SK-N-SH (cell line): Measurements from ENCODE around the gene SPTLC2. TPM values are rescaled to one million over a fixed set of nuclear protein-coding genes. Genes with fewer than 3 reads are reported as not detected.
A peak's percentile ranks its signal among the peaks of the same experiment; 100 is the strongest.

Experiments
- CTCF ChIA-PET: fragments of 300-600, 350-600 bp; formaldehyde crosslinking; extraction: SDS; loops from one replicate; lab custom pipeline; 2021; lab: Yijun Ruan, JAX
- POLR2A ChIA-PET: fragments of 350-600 bp; sonication (Branson Sonifier 250); formaldehyde crosslinking; extraction: SDS; loops from one replicate; lab custom pipeline; 2020; ENCODE audit warnings: antibody characterized with exemption, inconsistent platforms; lab: Yijun Ruan, JAX
- DNase-seq: peaks from one replicate; pipeline ENCODE4 v3.0.0; 2012
- H2AFZ ChIP-seq: fragments of 200-600 bp; sonication (generic); 2 replicates; pipeline ENCODE4 v1.8.1; 2016; ENCODE audit warnings: antibody characterized with exemption, mild to moderate bottlenecking, low read depth
- H3F3A ChIP-seq: fragments of 200-600 bp; sonication (generic); replicated peaks from 2 replicates; pipeline ENCODE3; 2016; ENCODE audit warnings: antibody characterized with exemption, mild to moderate bottlenecking; ENCODE audit not compliant: insufficient read depth
- H3K27ac ChIP-seq, 2 experiments: fragments of 200-500 bp in 1 of 2; fragments of 200-600 bp in 1 of 2; sonication (Bioruptor generic) in 1 of 2; sonication (generic), shearing (Covaris generic) in 1 of 2; 2 replicates each; pipeline versions ENCODE4 v1.5.1 to v1.6.1; 2014 to 2016; ENCODE audit warnings: low read depth in 2 of 2, inconsistent platforms in 1 of 2, low read length in 1 of 2, mild to moderate bottlenecking in 1 of 2, mixed read lengths in 1 of 2
- H3K27me3 ChIP-seq: fragments of 200-600 bp; sonication (generic), shearing (Covaris generic); 2 replicates; pipeline ENCODE4 v1.6.1; 2016; ENCODE audit warnings: mixed run types; ENCODE audit not compliant: insufficient read depth
- H3K36me3 ChIP-seq, 2 experiments: fragments of 200-500 bp in 1 of 2; fragments of 200-600 bp in 1 of 2; sonication (Bioruptor generic) in 1 of 2; sonication (generic) in 1 of 2; replicated peaks in 1 of 2; 2 replicates each; pipeline versions ENCODE3 to v1.5.1; 2014 to 2016; ENCODE audit warnings: low read length in 1 of 2, mild to moderate bottlenecking in 1 of 2; ENCODE audit not compliant: insufficient read depth in 2 of 2, control insufficient read depth in 1 of 2
- H3K4me1 ChIP-seq, 2 experiments: fragments of 200-500 bp in 1 of 2; fragments of 200-600 bp in 1 of 2; sonication (Bioruptor generic) in 1 of 2; sonication (generic), shearing (Covaris generic) in 1 of 2; 2 replicates each; pipeline versions ENCODE4 v1.5.1 to v1.6.1; 2014 to 2016; ENCODE audit warnings: low read depth in 1 of 2, low read length in 1 of 2, mixed run types in 1 of 2; ENCODE audit not compliant: insufficient read depth in 2 of 2, control insufficient read depth in 1 of 2
- H3K4me2 ChIP-seq: fragments of 200-600 bp; sonication (generic), shearing (Covaris generic); 2 replicates; pipeline ENCODE4 v1.6.1; 2017; ENCODE audit warnings: mixed run types
- H3K4me3 ChIP-seq, 2 experiments: fragments of 200-500 bp in 1 of 2; fragments of 200-600 bp in 1 of 2; sonication (Bioruptor generic) in 1 of 2; sonication (generic), shearing (Covaris generic) in 1 of 2; 2 replicates each; pipeline versions ENCODE4 v1.5.1 to v1.8.1; 2014 to 2016; ENCODE audit warnings: low read depth in 2 of 2, inconsistent platforms in 1 of 2, low read length in 1 of 2, mild to moderate bottlenecking in 1 of 2, mixed read lengths in 1 of 2, moderate library complexity in 1 of 2
- H3K79me2 ChIP-seq: fragments of 200-600 bp; sonication (generic); 2 replicates; pipeline ENCODE4 v1.8.1; 2017; ENCODE audit warnings: mild to moderate bottlenecking; ENCODE audit not compliant: insufficient read depth
- H3K9ac ChIP-seq: fragments of 200-600 bp; sonication (generic); 2 replicates; pipeline ENCODE4 v1.6.1; 2017; ENCODE audit warnings: mixed run types
- H3K9me2 ChIP-seq: fragments of 200-600 bp; sonication (generic); 2 replicates; pipeline ENCODE4 v1.6.1; 2017; ENCODE audit warnings: mixed run types
- H3K9me3 ChIP-seq: fragments of 200-600 bp; sonication (generic); 2 replicates; pipeline ENCODE4 v1.6.1; 2017; ENCODE audit warnings: mixed run types, mild to moderate bottlenecking, moderate library complexity
- H4K20me1 ChIP-seq: fragments of 200-600 bp; sonication (generic); 2 replicates; pipeline ENCODE4 v1.6.1; 2017; ENCODE audit warnings: mild to moderate bottlenecking, mixed run types; ENCODE audit not compliant: insufficient read depth
- CHD2 ChIP-seq: fragments of 150-350 bp; IDR thresholded peaks from 2 replicates; pipeline ENCODE4 v1.6.1; 2018; ENCODE audit warnings: low read length; ENCODE audit not compliant: partially characterized antibody
- CTCF ChIP-seq: fragments of 200-600 bp; sonication (generic); IDR thresholded peaks from 2 replicates; pipeline ENCODE4 v1.6.1; 2017; ENCODE audit warnings: antibody characterized with exemption, mild to moderate bottlenecking, moderate library complexity
- ELF1 ChIP-seq: IDR thresholded peaks from 2 replicates; pipeline ENCODE4 v1.4.0; 2012
- EP300 ChIP-seq, 2 experiments: IDR thresholded peaks; 2 replicates each; pipeline versions ENCODE4 v1.4.0 to v1.6.1; 2012; ENCODE audit warnings: borderline replicate concordance in 1 of 2, low read depth in 1 of 2, low read length in 1 of 2
- EZH2phosphoT487 ChIP-seq: fragments of 200-600 bp; sonication (generic); IDR thresholded peaks from 2 replicates; pipeline ENCODE4 v1.6.1; 2017; ENCODE audit warnings: low read depth, mixed run types, mild to moderate bottlenecking, antibody characterized with exemption, moderate library complexity, borderline replicate concordance
- FOXJ3 ChIP-seq: sonication (generic); formaldehyde crosslinking; IDR thresholded peaks from 2 replicates; pipeline ENCODE4 v1.5.1; 2020; ENCODE audit warnings: mild to moderate bottlenecking, missing genetic modification reagents
- FOXM1 ChIP-seq: IDR thresholded peaks from 2 replicates; pipeline ENCODE4 v1.4.0; 2012; ENCODE audit warnings: low read depth, mild to moderate bottlenecking
- GABPA ChIP-seq: IDR thresholded peaks from 2 replicates; pipeline ENCODE4 v1.4.0; 2012; ENCODE audit warnings: low read depth, mild to moderate bottlenecking
- GATA2 ChIP-seq: sonication (generic); formaldehyde crosslinking; IDR thresholded peaks from 2 replicates; pipeline ENCODE4 v1.5.0; 2020; ENCODE audit warnings: mild to moderate bottlenecking, missing genetic modification reagents
- IRF3 ChIP-seq: fragments of 150-350 bp; IDR thresholded peaks from 2 replicates; pipeline ENCODE4 v1.6.1; 2016; ENCODE audit warnings: mild to moderate bottlenecking, low read depth, low read length
- JUND ChIP-seq: IDR thresholded peaks from 2 replicates; pipeline ENCODE4 v1.4.0; 2012
- MAX ChIP-seq: IDR thresholded peaks from 2 replicates; pipeline ENCODE4 v1.4.0; 2012; ENCODE audit warnings: low read depth
- MEF2A ChIP-seq: IDR thresholded peaks from 2 replicates; pipeline ENCODE4 v1.4.0; 2012; ENCODE audit warnings: low read depth, borderline replicate concordance
- MXI1 ChIP-seq: IDR thresholded peaks from 2 replicates; pipeline ENCODE4 v1.6.1; 2012; ENCODE audit warnings: mild to moderate bottlenecking, low read depth, low read length, improper control_type of control experiment
- PBX3 ChIP-seq: IDR thresholded peaks from 2 replicates; pipeline ENCODE4; 2012
- RAD21 ChIP-seq: IDR thresholded peaks from 2 replicates; pipeline ENCODE4 v1.6.1; 2012; ENCODE audit warnings: mild to moderate bottlenecking, low read length
- RCOR1 ChIP-seq: fragments of 150-350 bp; IDR thresholded peaks from 2 replicates; pipeline ENCODE4 v1.6.1; 2017; ENCODE audit warnings: antibody characterized with exemption, low read length
- RFX5 ChIP-seq: IDR thresholded peaks from 2 replicates; pipeline ENCODE4 v1.6.1; 2012; ENCODE audit warnings: mild to moderate bottlenecking, improper control_type of control experiment, low read length
- TAF1 ChIP-seq: IDR thresholded peaks from 2 replicates; pipeline ENCODE4 v1.6.1; 2012; ENCODE audit warnings: low read depth, mild to moderate bottlenecking, low read length, moderate library complexity, borderline replicate concordance
- TCF12 ChIP-seq: IDR thresholded peaks from 2 replicates; pipeline ENCODE4 v1.4.0; 2012
- USF1 ChIP-seq: IDR thresholded peaks from 2 replicates; pipeline ENCODE4 v1.4.0; 2012; ENCODE audit warnings: low read depth, borderline replicate concordance
- USF2 ChIP-seq: fragments of 150-350 bp; IDR thresholded peaks from 2 replicates; pipeline ENCODE4 v1.6.1; 2017; ENCODE audit warnings: antibody characterized with exemption, low read length, low read depth, borderline replicate concordance
- WGBS: methylation state at CpG from one replicate; pipeline ENCODE4 v1.1.6; 2017; ENCODE audit warnings: low lambda C conversion rate; 5-methylcytosine and 5-hydroxymethylcytosine counted together
- polyA plus RNA-seq, 3 experiments: library from polyadenylated mRNA; depleted of rRNA; stranded (reverse); fragments of >200 nt; gene quantifications; 2 replicates each; pipeline ENCODE4 v1.2.3, GENCODE V29; 2012

Gene SPTLC2
- polyA plus RNA-seq, 1 of the 3 experiments (the other 2 are of a cell fraction): 10.2 TPM

- Histone ChIP-seq H3K9ac (no peak overlapping the region), H3F3A (peaks cover 10% of the 10 kb centered on the region), H3K4me3 (no peak overlapping the region), H3K27ac (peak overlapping the region in 1 of 2 experiments; percentile 60; a peak in 2 of 4 replicates), H3K79me2 (peaks cover 100% of the 10 kb centered on the region), H3K36me3 (peaks cover 0 to 8% of the 10 kb centered on the region in 2 experiments), H3K4me2 (no peak overlapping the region), H3K9me3 (no peaks in the 10 kb centered on the region), H4K20me1 (peaks cover 42% of the 10 kb centered on the region), H3K4me1 (peaks cover 11 to 16% of the 10 kb centered on the region in 2 experiments; a peak in 3 of 4 replicates), H3K9me2 (no peaks in the 10 kb centered on the region), H2AFZ (no peak overlapping the region), H3K27me3 (no peaks in the 10 kb centered on the region)
- CTCF ChIA-PET: interaction anchor here (0.6 to 2.6 kb wide), 16 partner anchors 9 to 1827 kb away, joined by 3 to 18 read pairs (median 3); partner anchors contain the start of gene SPTLC2
- peak; percentile 78 for DNase-seq
- 31% methylated on average over 8 of the region's 8 CpGs for WGBS
- POLR2A ChIA-PET: no interaction called here
- TF ChIP-seq ELF1 (no peak), MXI1 (peak; percentile 96), USF1 (peak; percentile 47; the same call in 1 of the 2 replicates), MAX (peak; percentile 86), CTCF (peak; percentile 66), RAD21 (peak; percentile 37), IRF3 (no peak), RCOR1 (0 out of 2 replicates have a peak, but pooled peaks have one; percentile 14), USF2 (no peak; the same call in 1 of the 2 replicates), FOXM1 (no peak), FOXJ3 (CRISPR knock-in tag) (no peak), EP300 (IDR thresholded peaks at IDR 0.05; ENCODE audit: borderline replicate concordance in 1 of 2, low read depth in 1 of 2, low read length in 1 of 2) (peak in 1 of 2 experiments; percentile 5; a peak in 1 of 4 replicates), CHD2 (peak; percentile 48), RFX5 (no peak), GABPA (no peak), EZH2phosphoT487 (no peak), GATA2 (peak; percentile 65), PBX3 (no peak), MEF2A (no peak), TAF1 (no peak), JUND (no peak), TCF12 (0 out of 2 replicates have a peak, but pooled peaks have one; percentile 15)
Measured at GRCh38 chr14:77603654-77604255, 12.7 kb downstream of the SPTLC2 start.
